PC-3 (cell line): ENCODE results near the gene ZNF79. TPM values are rescaled to one million over a fixed set of nuclear protein-coding genes. Genes with fewer than 3 reads are reported as not detected.

Experiments
- ATAC-seq: fragments of 200-7000 bp; cut with Tn5 transposase; 2 replicates; pipeline ENCODE4 v1.9.1; 2020; ENCODE audit warnings: mild to moderate bottlenecking, moderate library complexity
- BruUV-seq: library from RNA; stranded (reverse); fragments of 400-500 nt; replicated peaks from 2 replicates; lab custom pipeline; 2021; lab: Mats Ljungman, UMichigan
- CTCF ChIA-PET: fragments of 300-600 bp; sonication (Branson Sonifier 250); formaldehyde crosslinking; loops from one replicate; lab custom pipeline; 2022; ENCODE audit warnings: antibody characterized with exemption; lab: Charles Lee
- POLR2A ChIA-PET: fragments of 300-600 bp; sonication (Branson Sonifier 250); formaldehyde crosslinking; loops from one replicate; lab custom pipeline; 2022; ENCODE audit warnings: antibody characterized with exemption; ENCODE audit not compliant: unreplicated experiment; lab: Charles Lee
- DNase-seq: peaks from one replicate; pipeline ENCODE4 v3.0.0-alpha.2; 2015
- H2AFZ ChIP-seq: fragments of 300-600 bp; sonication (generic); 2 replicates; pipeline ENCODE4 v1.6.0; 2016; ENCODE audit warnings: antibody characterized with exemption, low read length
- H3F3A ChIP-seq: fragments of 300-600 bp; sonication (generic); one replicate; pipeline ENCODE4 v1.6.0; 2017; ENCODE audit warnings: antibody characterized with exemption, low read length, control low read depth, mild to moderate bottlenecking; ENCODE audit not compliant: unreplicated experiment
- H3K27ac ChIP-seq: fragments of 300-600 bp; sonication (generic); 2 replicates; pipeline ENCODE4 v1.5.1; 2016; ENCODE audit warnings: mild to moderate bottlenecking, low read length
- H3K27me3 ChIP-seq: fragments of 300-600 bp; sonication (generic); 2 replicates; pipeline ENCODE4 v1.6.1; 2016; ENCODE audit warnings: low read length, mixed read lengths
- H3K36me3 ChIP-seq: fragments of 300-600 bp; sonication (generic); 2 replicates; pipeline ENCODE4 v1.6.1; 2016; ENCODE audit warnings: low read depth, mixed run types, low read length, mixed read lengths
- H3K4me1 ChIP-seq: fragments of 300-600 bp; sonication (generic); 2 replicates; pipeline ENCODE4 v1.5.1; 2016; ENCODE audit warnings: low read length; ENCODE audit not compliant: insufficient read depth
- H3K4me2 ChIP-seq: fragments of 300-600 bp; sonication (generic); 2 replicates; pipeline ENCODE4 v1.6.0; 2016; ENCODE audit warnings: low read length
- H3K4me3 ChIP-seq: fragments of 300-600 bp; sonication (generic); 2 replicates; pipeline ENCODE4 v1.5.1; 2016; ENCODE audit warnings: mild to moderate bottlenecking, low read length, mixed read lengths
- H3K79me2 ChIP-seq: fragments of 300-600 bp; sonication (generic); 2 replicates; pipeline ENCODE4 v1.6.1; 2017; ENCODE audit warnings: low read length, mixed read lengths
- H3K9ac ChIP-seq: fragments of 300-600 bp; sonication (generic); 2 replicates; pipeline ENCODE4 v1.6.0; 2016; ENCODE audit warnings: mild to moderate bottlenecking, low read length
- H3K9me2 ChIP-seq: fragments of 300-600 bp; sonication (generic); replicated peaks from 2 replicates; pipeline ENCODE4 v1.6.1; 2016; ENCODE audit warnings: mixed run types, low read length, mixed read lengths
- H3K9me3 ChIP-seq: fragments of 300-600 bp; sonication (generic); 2 replicates; pipeline ENCODE4 v1.6.1; 2016; ENCODE audit warnings: low read length, mixed read lengths
- H4K20me1 ChIP-seq: fragments of 300-600 bp; sonication (generic); 2 replicates; pipeline ENCODE4 v1.6.1; 2016; ENCODE audit warnings: low read length, mixed read lengths
- CTCF ChIP-seq: fragments of 300-600 bp; sonication (generic); conservative IDR thresholded peaks from 2 replicates; pipeline ENCODE4 v1.5.1; 2017; ENCODE audit warnings: antibody characterized with exemption, low read depth, mild to moderate bottlenecking, low read length
- EZH2 ChIP-seq: fragments of 300-600 bp; sonication (generic); IDR thresholded peaks from one replicate; pipeline ENCODE4 v1.6.1; 2017; ENCODE audit warnings: antibody characterized with exemption, mild to moderate bottlenecking, low read length; ENCODE audit not compliant: unreplicated experiment
- EZH2phosphoT487 ChIP-seq: fragments of 300-600 bp; sonication (generic); IDR thresholded peaks from 2 replicates; pipeline ENCODE4 v1.6.1; 2018; ENCODE audit warnings: mild to moderate bottlenecking, antibody characterized with exemption, low read length, borderline replicate concordance
- intact Hi-C: fragments of 100-400 bp; cut with micrococcal nuclease; formaldehyde crosslinking; loops from 2 replicates; pipeline ENCODE4 v1.9.0; 2023
- total RNA-seq: library from RNA; depleted of rRNA; stranded (reverse); fragments of >200 nt; gene quantifications from 2 replicates; pipeline ENCODE4 v1.2.3, GENCODE V29; 2014

Gene ZNF79
- total RNA-seq, 1 experiment from 2014 or later: 4.9 TPM

GRCh38 chr9:127411122-127411521 lies 13.1 kb upstream of the ZNF79 start:
- Histone ChIP-seq H2AFZ (no peak overlapping the region), H3K9me3 (no peaks in the 10 kb centered on the region), H3K4me3 (no peak overlapping the region), H3K4me1 (peaks cover 14% of the 10 kb centered on the region; the same call in 1 of the 2 replicates), H3F3A (no peaks in the 10 kb centered on the region), H3K4me2 (no peak overlapping the region), H3K9ac (no peak overlapping the region), H3K27ac (no peak overlapping the region), H3K36me3 (no peaks in the 10 kb centered on the region), H3K79me2 (no peaks in the 10 kb centered on the region), H4K20me1 (no peaks in the 10 kb centered on the region), H3K9me2 (no peaks in the 10 kb centered on the region), H3K27me3 (no peaks in the 10 kb centered on the region)
- no TSS peak for BruUV-seq
- DNase-seq (no peak), ATAC-seq (no peak)
- ChIA-PET POLR2A (no interaction called here), CTCF (no interaction called here)
- intact Hi-C loops: no loop called here
- TF ChIP-seq EZH2phosphoT487 (no peak), CTCF (no peak), EZH2 (no peak)

GRCh38 chr9:127415141-127415540 lies 9.0 kb upstream of the ZNF79 start:
- H4K20me1 ChIP-seq: no peaks in the 10 kb centered on the region
- no peaks in the 10 kb centered on the region for H3K9me3 ChIP-seq
- peaks cover 4% of the 10 kb centered on the region for H3F3A ChIP-seq
- peaks cover 34% of the 10 kb centered on the region for H3K4me1 ChIP-seq
- no peak overlapping the region for H2AFZ ChIP-seq
- TF ChIP-seq EZH2phosphoT487 (no peak), EZH2 (no peak)
- H3K4me3 ChIP-seq: no peak overlapping the region
- H3K36me3 ChIP-seq: no peaks in the 10 kb centered on the region
- intact Hi-C loops: no loop called here
- no peak overlapping the region for H3K4me2 ChIP-seq
- POLR2A ChIA-PET: no interaction called here
- ATAC-seq (no peak), DNase-seq (no peak)
- no peak overlapping the region for H3K9ac ChIP-seq
- H3K27ac ChIP-seq: no peak overlapping the region
- no peaks in the 10 kb centered on the region for H3K9me2 ChIP-seq
- no peaks in the 10 kb centered on the region for H3K27me3 ChIP-seq
- H3K79me2 ChIP-seq: no peaks in the 10 kb centered on the region
- CTCF ChIA-PET: interaction anchor here (0.6 kb wide), 1 partner anchor 22 kb away, joined by 11 read pairs; no protein-coding TSS in a partner anchor
- BruUV-seq: no TSS peak

- no peak overlapping the region for H3K4me2 ChIP-seq
- DNase-seq (no peak), ATAC-seq (no peak)
- H3K79me2 ChIP-seq: no peaks in the 10 kb centered on the region
- H3K36me3 ChIP-seq: no peaks in the 10 kb centered on the region
- no peak overlapping the region for H2AFZ ChIP-seq
- no peaks in the 10 kb centered on the region for H3K9me3 ChIP-seq
- no peaks in the 10 kb centered on the region for H3K27me3 ChIP-seq
- POLR2A ChIA-PET: no interaction called here
- no TSS peak for BruUV-seq
- no peaks in the 10 kb centered on the region for H4K20me1 ChIP-seq
- H3K9me2 ChIP-seq: no peaks in the 10 kb centered on the region
- H3K4me1 ChIP-seq: peaks cover 34% of the 10 kb centered on the region
- no peak overlapping the region for H3K4me3 ChIP-seq
- H3F3A ChIP-seq: peaks cover 4% of the 10 kb centered on the region
- intact Hi-C loops: no loop called here
- TF ChIP-seq EZH2: no peak
- no peak for TF ChIP-seq CTCF
- no peak for TF ChIP-seq EZH2phosphoT487
- CTCF ChIA-PET: no interaction called here
- H3K27ac ChIP-seq: no peak overlapping the region
- H3K9ac ChIP-seq: no peak overlapping the region
Measured at GRCh38 chr9:127415657-127416056, 8.5 kb upstream of the ZNF79 start.
